Smooth muscle cell (in vitro differentiated cells): ENCODE results near the gene GLP2R. TPM values are rescaled to one million over a fixed set of nuclear protein-coding genes. Genes with fewer than 3 reads are reported as not detected.

Experiments
- DNase-seq: peaks from one replicate; lab custom pipeline; 2025; ENCODE audit not compliant: unreplicated experiment; lab: John Stamatoyannopoulos, UW
- H2AFZ ChIP-seq: fragments of 200-600 bp; sonication (generic); 2 replicates; pipeline ENCODE4 v1.6.0; 2016; ENCODE audit warnings: antibody characterized with exemption, low read depth, mild to moderate bottlenecking
- H3F3A ChIP-seq: fragments of 200-600 bp; sonication (generic); 2 replicates; pipeline ENCODE4 v1.6.0; 2017; ENCODE audit warnings: antibody characterized with exemption, low read depth
- H3K27ac ChIP-seq: fragments of 200-600 bp; sonication (generic); 2 replicates; pipeline ENCODE4 v1.5.1; 2016; ENCODE audit warnings: low read depth, mild to moderate bottlenecking
- H3K27me3 ChIP-seq: fragments of 200-600 bp; sonication (generic); 2 replicates; pipeline ENCODE4 v1.6.1; 2016; ENCODE audit warnings: low read depth, mild to moderate bottlenecking
- H3K36me3 ChIP-seq: fragments of 200-600 bp; sonication (generic); 2 replicates; pipeline ENCODE4 v1.5.1; 2016; ENCODE audit warnings: low read depth
- H3K4me1 ChIP-seq: fragments of 200-600 bp; sonication (generic); 2 replicates; pipeline ENCODE4 v1.5.1; 2016; ENCODE audit warnings: low read depth
- H3K4me2 ChIP-seq: fragments of 200-600 bp; sonication (generic); 2 replicates; pipeline ENCODE4 v1.6.0; 2016; ENCODE audit warnings: mild to moderate bottlenecking
- H3K4me3 ChIP-seq: fragments of 200-600 bp; sonication (generic); 2 replicates; pipeline ENCODE4 v1.5.1; 2016; ENCODE audit warnings: mild to moderate bottlenecking
- H3K79me2 ChIP-seq: fragments of 200-600 bp; sonication (generic); 2 replicates; pipeline ENCODE4 v1.6.0; 2016; ENCODE audit warnings: low read depth, mild to moderate bottlenecking
- H3K9ac ChIP-seq: fragments of 200-600 bp; sonication (generic); 2 replicates; pipeline ENCODE4 v1.6.0; 2016; ENCODE audit warnings: low read depth
- H3K9me3 ChIP-seq: fragments of 200-600 bp; sonication (generic); replicated peaks from 2 replicates; pipeline ENCODE4 v1.5.1; 2016; ENCODE audit warnings: low read depth
- H4K20me1 ChIP-seq: fragments of 200-600 bp; sonication (generic); 2 replicates; pipeline ENCODE4 v1.6.0; 2016; ENCODE audit warnings: low read depth
- WGBS: methylation state at CpG from one replicate; pipeline ENCODE4 v1.1.7; 2016; ENCODE audit warnings: low lambda C conversion rate; 5-methylcytosine and 5-hydroxymethylcytosine counted together
- polyA plus RNA-seq: library from polyadenylated mRNA; unstranded; fragments of >200 nt; fragmentation: Nextera tagmentation; extraction: Ambion mirVana; gene quantifications from 2 replicates; pipeline ENCODE4 v1.2.1, GENCODE V29; 2016
- total RNA-seq: library from RNA; depleted of rRNA; stranded (reverse); fragments of >200 nt; gene quantifications from 2 replicates; pipeline ENCODE4 v1.2.3, GENCODE V29; 2014
- TF ChIP-seq, protein P1 (sequence below): fragments of 200-600 bp; sonication (generic); IDR thresholded peaks from 2 replicates; pipeline ENCODE4 v1.5.1; 2017; ENCODE audit warnings: borderline replicate concordance, mild to moderate bottlenecking, antibody characterized with exemption; ENCODE audit not compliant: insufficient read depth, poor library complexity, severe bottlenecking

The GLP2R gene
- total and polyA plus RNA-seq, 2 experiments from 2014 or later, result 0.03 to 0.45 TPM

DNA sequence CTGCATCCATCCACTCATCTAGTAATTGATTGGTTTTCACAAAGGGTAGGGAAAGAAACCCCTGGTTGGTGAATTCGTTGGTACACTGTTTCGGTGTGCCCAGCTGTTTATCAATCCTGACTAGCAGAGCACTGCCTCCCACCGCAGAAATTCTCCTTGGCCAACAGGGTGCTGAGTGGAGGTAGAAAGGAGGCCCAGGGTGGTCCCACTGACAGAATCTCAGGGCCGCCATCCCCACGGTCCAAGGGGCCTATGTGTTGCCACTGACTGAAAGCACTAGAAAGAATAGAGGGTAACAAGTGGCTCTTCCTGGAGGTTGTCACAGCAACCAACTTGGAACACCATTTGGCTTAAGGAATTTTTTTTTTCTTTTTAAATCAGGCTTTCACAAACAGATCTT is 87.8 kb downstream of the GLP2R start:
- no peak overlapping the region for H3K4me3 ChIP-seq
- H3K27me3 ChIP-seq, result no peaks in the 10 kb centered on the region
- H3K79me2 ChIP-seq, result no peaks in the 10 kb centered on the region
- no peak for DNase-seq
- no peaks in the 10 kb centered on the region for H3K4me1 ChIP-seq
- H3K9ac ChIP-seq, result no peak overlapping the region
- no peaks in the 10 kb centered on the region for H3F3A ChIP-seq
- peaks cover 2% of the 10 kb centered on the region for H4K20me1 ChIP-seq
- TF ChIP-seq, protein P1, sequence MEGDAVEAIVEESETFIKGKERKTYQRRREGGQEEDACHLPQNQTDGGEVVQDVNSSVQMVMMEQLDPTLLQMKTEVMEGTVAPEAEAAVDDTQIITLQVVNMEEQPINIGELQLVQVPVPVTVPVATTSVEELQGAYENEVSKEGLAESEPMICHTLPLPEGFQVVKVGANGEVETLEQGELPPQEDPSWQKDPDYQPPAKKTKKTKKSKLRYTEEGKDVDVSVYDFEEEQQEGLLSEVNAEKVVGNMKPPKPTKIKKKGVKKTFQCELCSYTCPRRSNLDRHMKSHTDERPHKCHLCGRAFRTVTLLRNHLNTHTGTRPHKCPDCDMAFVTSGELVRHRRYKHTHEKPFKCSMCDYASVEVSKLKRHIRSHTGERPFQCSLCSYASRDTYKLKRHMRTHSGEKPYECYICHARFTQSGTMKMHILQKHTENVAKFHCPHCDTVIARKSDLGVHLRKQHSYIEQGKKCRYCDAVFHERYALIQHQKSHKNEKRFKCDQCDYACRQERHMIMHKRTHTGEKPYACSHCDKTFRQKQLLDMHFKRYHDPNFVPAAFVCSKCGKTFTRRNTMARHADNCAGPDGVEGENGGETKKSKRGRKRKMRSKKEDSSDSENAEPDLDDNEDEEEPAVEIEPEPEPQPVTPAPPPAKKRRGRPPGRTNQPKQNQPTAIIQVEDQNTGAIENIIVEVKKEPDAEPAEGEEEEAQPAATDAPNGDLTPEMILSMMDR, result no peak
- H3K9me3 ChIP-seq, result no peaks in the 10 kb centered on the region
- H2AFZ ChIP-seq, result no peak overlapping the region
- no peak overlapping the region for H3K4me2 ChIP-seq
- WGBS, result 98% methylated on average over 5 of the region's 5 CpGs
- H3K27ac ChIP-seq, result no peak overlapping the region
- H3K36me3 ChIP-seq, result no peaks in the 10 kb centered on the region

DNA sequence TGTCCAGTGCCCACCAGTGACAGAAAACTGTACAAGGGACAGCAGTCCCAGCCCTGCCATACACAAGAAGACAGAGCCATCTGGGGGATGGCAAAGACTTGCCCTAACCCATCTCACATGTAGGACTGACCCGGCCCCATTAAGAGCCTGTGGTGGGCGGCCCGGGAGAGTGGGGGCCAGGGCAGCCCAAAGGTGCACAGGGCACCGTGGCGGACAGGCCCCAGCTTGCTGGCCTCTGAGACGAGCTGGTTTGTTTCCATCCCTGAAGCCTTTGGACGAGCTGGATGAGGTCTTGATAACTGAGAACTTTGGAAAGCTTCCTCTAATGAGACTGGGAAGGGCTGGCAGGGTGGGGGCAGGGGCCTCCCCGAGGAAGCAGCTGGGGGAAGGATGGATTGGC is 90.4 kb downstream of the GLP2R start:
- H3K79me2 ChIP-seq, result no peaks in the 10 kb centered on the region
- no peak overlapping the region for H3K9ac ChIP-seq
- H4K20me1 ChIP-seq, result peaks cover 14% of the 10 kb centered on the region
- no peaks in the 10 kb centered on the region for H3F3A ChIP-seq
- H3K4me1 ChIP-seq, result no peaks in the 10 kb centered on the region
- no peaks in the 10 kb centered on the region for H3K27me3 ChIP-seq
- WGBS, result 96% methylated on average over 8 of the region's 8 CpGs
- no peaks in the 10 kb centered on the region for H3K9me3 ChIP-seq
- no peak for DNase-seq
- no peak overlapping the region for H3K4me2 ChIP-seq
- no peaks in the 10 kb centered on the region for H3K36me3 ChIP-seq
- no peak overlapping the region for H3K27ac ChIP-seq
- no peak overlapping the region for H2AFZ ChIP-seq
- no peak overlapping the region for H3K4me3 ChIP-seq
- TF ChIP-seq, protein P1, result no peak

DNA sequence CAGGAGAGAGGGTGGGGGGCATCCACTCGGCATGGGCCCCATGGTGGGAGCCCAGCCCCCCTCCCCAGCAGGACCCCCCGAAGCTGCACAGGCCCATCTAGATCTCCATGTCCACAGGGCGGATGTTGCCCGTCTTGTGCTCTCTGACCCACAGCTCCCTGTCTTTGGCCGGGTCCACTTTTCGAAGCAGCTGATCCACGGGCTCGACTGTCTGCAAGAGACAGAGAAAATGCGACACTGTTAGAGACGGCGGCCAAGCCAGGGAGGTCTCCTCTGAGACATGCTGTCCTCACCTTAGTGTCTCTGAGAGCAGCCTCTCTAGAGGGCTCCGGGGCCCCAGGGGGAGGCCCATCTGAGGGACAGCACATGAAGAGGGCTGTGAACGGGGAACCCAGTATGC is 91.4 kb downstream of the GLP2R start:
- Histone ChIP-seq H3K36me3 (no peaks in the 10 kb centered on the region), H3F3A (no peaks in the 10 kb centered on the region), H3K4me3 (no peak overlapping the region), H3K4me1 (no peaks in the 10 kb centered on the region), H3K4me2 (no peak overlapping the region), H3K9ac (no peak overlapping the region), H2AFZ (no peak overlapping the region), H3K27me3 (no peaks in the 10 kb centered on the region), H3K9me3 (no peaks in the 10 kb centered on the region), H4K20me1 (peaks cover 14% of the 10 kb centered on the region), H3K79me2 (no peaks in the 10 kb centered on the region), H3K27ac (no peak overlapping the region)
- TF ChIP-seq, protein P1, result no peak
- WGBS, result 85% methylated on average over 9 of the region's 13 CpGs
- no peak for DNase-seq

DNA sequence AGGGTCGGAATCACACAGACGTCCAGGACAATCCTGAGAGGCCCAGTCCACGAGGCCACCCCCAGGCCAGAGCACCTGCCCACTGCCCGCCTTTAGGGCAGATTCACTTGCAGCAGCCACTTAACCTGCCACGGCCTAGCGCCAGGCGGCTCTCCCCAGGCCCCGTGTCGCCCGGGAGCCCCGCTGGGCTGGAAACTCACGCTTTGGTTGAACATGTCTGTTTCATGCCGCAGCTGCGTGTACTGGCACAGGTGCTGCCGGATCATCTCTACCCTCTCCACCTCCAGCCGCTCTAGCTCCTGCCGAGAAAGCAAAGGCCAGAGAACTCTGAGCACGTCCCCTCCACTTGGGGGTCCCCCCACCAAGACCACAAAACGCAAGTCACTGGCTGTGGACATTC is 92.1 kb downstream of the GLP2R start:
- Histone ChIP-seq H3K27me3 (no peaks in the 10 kb centered on the region), H4K20me1 (peaks cover 14% of the 10 kb centered on the region), H3K27ac (no peak overlapping the region), H3K79me2 (no peaks in the 10 kb centered on the region), H3F3A (no peaks in the 10 kb centered on the region), H3K9ac (no peak overlapping the region), H2AFZ (no peak overlapping the region), H3K4me1 (no peaks in the 10 kb centered on the region), H3K9me3 (no peaks in the 10 kb centered on the region), H3K4me3 (no peak overlapping the region), H3K36me3 (no peaks in the 10 kb centered on the region), H3K4me2 (no peak overlapping the region)
- TF ChIP-seq, protein P1, result no peak
- DNase-seq, result no peak
- 92% methylated on average over 19 of the region's 19 CpGs for WGBS
